Transverse colon (tissue), 3 donors: ENCODE measurements around the gene ITGB8.

ENCODE experiments used
- CTCF ChIP-seq, 5 experiments: fragments of 200-600 bp in 3 of 5; fragments of 450-650 bp in 2 of 5; sonication (generic) in 3 of 5; IDR thresholded peaks; 1 replicate in 2 of 5; 2 replicates in 3 of 5; pipeline ENCODE4 v1.5.1; 2016 to 2017; ENCODE audit warnings: antibody characterized with exemption in 5 of 5, inconsistent platforms in 3 of 5, mild to moderate bottlenecking in 2 of 5, moderate library complexity in 1 of 5
- POLR2A ChIP-seq: fragments of 450-650 bp; IDR thresholded peaks from one replicate; pipeline ENCODE4 v1.6.1; 2016; ENCODE audit warnings: antibody characterized with exemption, mild to moderate bottlenecking, moderate library complexity

GRCh38 chr7:20402747-20403230, 72.1 kb downstream of the ITGB8 start:
- TF ChIP-seq CTCF (IDR thresholded peaks at IDR 0.05): peak in 4 of 5 experiments; percentile 14 to 36 (median 20)
- TF ChIP-seq POLR2A: no peak
